Measurements from ENCODE around the gene ADGRG3.

Gene ADGRG3

GRCh38 chr16:57629516-57630406 is 38.3 kb upstream of the ADGRG3 start:
- no peak for DNase-seq (ENCODE audit: extremely low spot score)
- TF ChIP-seq NFRKB (IDR thresholded peaks at IDR 0.05) (no peak), ZNF384 (IDR thresholded peaks at IDR 0.05) (no peak), FOXK2 (IDR thresholded peaks at IDR 0.05) (no peak), CTBP1 (IDR thresholded peaks at IDR 0.05; ENCODE audit: borderline replicate concordance) (no peak), ELF4 (IDR thresholded peaks at IDR 0.05) (no peak), BHLHE40 (IDR thresholded peaks at IDR 0.05; ENCODE audit: borderline replicate concordance) (no peak)
- CTCF ChIA-PET, result interaction anchor here (0.6 kb wide), 1 partner anchor 1129 kb away, joined by 3 read pairs; no protein-coding TSS in a partner anchor

GRCh38 chr16:57630407-57630797 is 37.7 kb upstream of the ADGRG3 start:
- TF ChIP-seq NFRKB (IDR thresholded peaks at IDR 0.05), result no peak
- TF ChIP-seq L3MBTL2 (conservative IDR thresholded peaks at IDR 0.05), result no peak
- no peak for TF ChIP-seq LEF1 (IDR thresholded peaks at IDR 0.05; ENCODE audit: borderline replicate concordance)
- no peak for TF ChIP-seq PKNOX1 (IDR thresholded peaks at IDR 0.05)
- no peak for TF ChIP-seq HDGF (IDR thresholded peaks at IDR 0.05; ENCODE audit: borderline replicate concordance)
- TF ChIP-seq SUZ12 (IDR thresholded peaks at IDR 0.05), result no peak
- no peak for TF ChIP-seq FOXK2 (IDR thresholded peaks at IDR 0.05)
- TF ChIP-seq FOXM1 (IDR thresholded peaks at IDR 0.05; ENCODE audit: borderline replicate concordance), result no peak
- no peak for TF ChIP-seq BHLHE40 (IDR thresholded peaks at IDR 0.05; ENCODE audit: borderline replicate concordance)
- no peak for TF ChIP-seq ELF4 (IDR thresholded peaks at IDR 0.05)
- TF ChIP-seq CTBP1 (IDR thresholded peaks at IDR 0.05; ENCODE audit: borderline replicate concordance), result no peak
- no peak for TF ChIP-seq ZNF384 (IDR thresholded peaks at IDR 0.05)
- no peak for TF ChIP-seq SP1 (IDR thresholded peaks at IDR 0.05)
- no peak for TF ChIP-seq ARNT (IDR thresholded peaks at IDR 0.05)
- POLR2A ChIA-PET, result no interaction called here
- CTCF ChIA-PET, result interaction anchor here (0.6 kb wide), 1 partner anchor 1130 kb away, joined by 3 read pairs; no protein-coding TSS in a partner anchor
- DNase-seq (ENCODE audit: extremely low spot score), result no peak

More at GRCh38 chr16:57629516-57630406, 38.3 kb upstream of the ADGRG3 start:
- POLR2A ChIA-PET, result no interaction called here

- ChIA-PET CTCF (no interaction called here), POLR2A (no interaction called here)
- TF ChIP-seq PKNOX1 (IDR thresholded peaks at IDR 0.05), result no peak
- no peak for TF ChIP-seq HDGF (IDR thresholded peaks at IDR 0.05; ENCODE audit: borderline replicate concordance)
- TF ChIP-seq SP1 (IDR thresholded peaks at IDR 0.05), result no peak
- TF ChIP-seq L3MBTL2 (conservative IDR thresholded peaks at IDR 0.05), result no peak
- no peak for TF ChIP-seq LEF1 (IDR thresholded peaks at IDR 0.05; ENCODE audit: borderline replicate concordance)
- TF ChIP-seq SUZ12 (IDR thresholded peaks at IDR 0.05), result no peak
- no peak for TF ChIP-seq TARDBP (IDR thresholded peaks at IDR 0.05)
- TF ChIP-seq ELF4 (IDR thresholded peaks at IDR 0.05), result no peak
- no peak for TF ChIP-seq FOXM1 (IDR thresholded peaks at IDR 0.05; ENCODE audit: borderline replicate concordance)
- TF ChIP-seq FOXA1 (IDR thresholded peaks at IDR 0.05), result no peak
- TF ChIP-seq CTBP1 (IDR thresholded peaks at IDR 0.05; ENCODE audit: borderline replicate concordance), result no peak
- no peak for TF ChIP-seq BHLHE40 (IDR thresholded peaks at IDR 0.05; ENCODE audit: borderline replicate concordance)
- no peak for TF ChIP-seq NFRKB (IDR thresholded peaks at IDR 0.05)
- no peak for TF ChIP-seq ZNF384 (IDR thresholded peaks at IDR 0.05)
- no peak for TF ChIP-seq FOXK2 (IDR thresholded peaks at IDR 0.05)
- no peak for DNase-seq (ENCODE audit: extremely low spot score)
These were observed 36.9 kb upstream of the ADGRG3 start for GRCh38 chr16:57630931-57631845.

GRCh38 chr16:57632568-57632967 is 35.5 kb upstream of the ADGRG3 start:
- TF ChIP-seq FOXK2 (IDR thresholded peaks at IDR 0.05) (no peak), SP1 (IDR thresholded peaks at IDR 0.05) (no peak), PKNOX1 (IDR thresholded peaks at IDR 0.05) (no peak), NFRKB (IDR thresholded peaks at IDR 0.05) (no peak), FOXM1 (IDR thresholded peaks at IDR 0.05; ENCODE audit: borderline replicate concordance) (no peak), ZNF384 (IDR thresholded peaks at IDR 0.05) (no peak), BHLHE40 (IDR thresholded peaks at IDR 0.05; ENCODE audit: borderline replicate concordance) (no peak), L3MBTL2 (conservative IDR thresholded peaks at IDR 0.05) (no peak), SUZ12 (IDR thresholded peaks at IDR 0.05) (no peak), LEF1 (IDR thresholded peaks at IDR 0.05; ENCODE audit: borderline replicate concordance) (no peak), ELF4 (IDR thresholded peaks at IDR 0.05) (no peak), ARNT (IDR thresholded peaks at IDR 0.05) (no peak)
- DNase-seq (ENCODE audit: extremely low spot score), result no peak
- ChIA-PET CTCF (no interaction called here), POLR2A (no interaction called here)

GRCh38 chr16:57633383-57634064 is 34.6 kb upstream of the ADGRG3 start:
- DNase-seq (ENCODE audit: extremely low spot score), result no peak
- POLR2A ChIA-PET, result no interaction called here
- CTCF ChIA-PET, result interaction anchor here (1.0 kb wide), 1 partner anchor 42 kb away, joined by 4 read pairs; no protein-coding TSS in a partner anchor
- TF ChIP-seq NFRKB (IDR thresholded peaks at IDR 0.05) (no peak), SP1 (IDR thresholded peaks at IDR 0.05) (no peak), ELF4 (IDR thresholded peaks at IDR 0.05) (no peak), TARDBP (IDR thresholded peaks at IDR 0.05) (no peak), LEF1 (IDR thresholded peaks at IDR 0.05; ENCODE audit: borderline replicate concordance) (no peak), L3MBTL2 (conservative IDR thresholded peaks at IDR 0.05) (no peak), CTBP1 (IDR thresholded peaks at IDR 0.05; ENCODE audit: borderline replicate concordance) (no peak)
